SKM-1 (cell line): Measurements from ENCODE around the gene DGKB.

Experiments
- DNase-seq: peaks from one replicate; lab custom pipeline; 2025; ENCODE audit not compliant: unreplicated experiment; lab: John Stamatoyannopoulos, UW

DGKB gene

DNA sequence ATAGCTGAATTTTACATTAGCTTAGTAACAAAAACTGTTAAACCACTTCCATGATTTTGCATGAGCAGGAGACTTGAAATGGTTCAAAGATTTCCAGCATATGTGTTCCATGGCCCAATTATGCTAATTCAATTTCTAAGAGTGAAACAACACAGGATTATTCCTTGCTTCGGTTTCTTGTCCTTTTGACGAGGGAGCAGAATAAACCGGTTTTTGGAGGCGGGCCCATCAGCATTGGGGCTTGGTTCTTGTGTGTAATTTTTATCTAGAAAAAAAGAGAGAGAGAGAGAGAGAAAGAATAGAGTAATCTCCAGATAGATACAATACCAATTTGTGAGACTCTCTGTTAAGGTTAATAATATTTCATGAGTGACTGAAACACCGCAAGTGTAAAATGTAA, 753.6 kb downstream of the DGKB start:
- DNase-seq, result no peak

DNA sequence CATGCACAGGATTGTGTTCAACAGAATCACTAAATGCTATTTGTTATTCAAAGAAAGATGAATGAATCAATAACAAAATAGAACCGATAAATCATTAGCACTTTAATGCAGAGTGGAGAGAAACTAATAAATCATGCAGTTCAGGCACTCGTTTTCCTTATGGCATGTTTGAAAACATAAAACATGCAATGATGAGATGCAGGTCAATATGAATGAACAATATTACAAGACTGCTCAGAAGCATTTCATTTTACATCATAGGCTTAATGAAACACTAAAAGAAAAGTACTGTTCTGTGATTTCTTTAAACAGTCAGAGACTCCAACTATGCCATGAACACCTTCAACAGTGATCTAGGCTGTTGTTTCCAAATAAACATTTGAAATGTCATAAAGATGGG, 755.0 kb downstream of the DGKB start:
- DNase-seq, result no peak

DNA sequence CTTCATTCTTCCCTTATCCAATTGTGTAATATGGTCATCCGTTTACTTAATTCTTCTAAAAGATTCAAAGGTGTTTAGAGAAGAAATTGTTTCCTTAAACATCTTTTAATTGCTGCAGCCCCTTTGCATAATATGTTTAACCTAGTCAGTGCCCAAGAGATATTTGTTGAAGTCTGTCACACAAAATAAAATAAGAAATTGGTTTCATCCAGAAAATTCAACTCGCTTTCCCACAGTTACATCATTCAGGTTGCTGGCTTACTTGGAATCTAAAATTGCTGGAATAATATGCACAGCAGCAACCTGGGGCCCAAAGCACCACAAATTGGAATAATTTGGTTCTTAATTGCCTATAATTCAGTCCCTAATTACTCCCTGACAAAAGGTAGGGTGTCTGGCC, 758.0 kb downstream of the DGKB start:
- DNase-seq, result no peak

DNA sequence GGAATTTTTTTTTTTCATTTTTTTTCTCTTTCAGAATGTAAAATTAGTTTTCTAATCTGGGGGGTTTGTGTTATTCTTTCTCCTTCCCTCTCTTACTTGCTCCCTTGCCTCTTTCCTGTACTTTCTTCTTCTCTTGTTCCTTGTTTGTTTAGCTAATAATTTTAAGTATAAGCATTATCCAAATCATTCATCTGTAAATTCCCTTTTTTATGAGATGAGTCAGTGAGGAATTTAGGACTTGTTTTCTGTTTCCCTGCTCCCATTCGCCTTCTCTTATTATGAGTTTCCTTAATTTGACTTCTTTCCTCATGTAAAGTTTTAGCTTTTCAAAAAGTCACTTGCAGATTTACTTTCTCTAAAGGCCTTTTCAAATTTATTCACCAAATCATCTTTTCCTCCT, 758.4 kb downstream of the DGKB start:
- DNase-seq, result no peak

DNA sequence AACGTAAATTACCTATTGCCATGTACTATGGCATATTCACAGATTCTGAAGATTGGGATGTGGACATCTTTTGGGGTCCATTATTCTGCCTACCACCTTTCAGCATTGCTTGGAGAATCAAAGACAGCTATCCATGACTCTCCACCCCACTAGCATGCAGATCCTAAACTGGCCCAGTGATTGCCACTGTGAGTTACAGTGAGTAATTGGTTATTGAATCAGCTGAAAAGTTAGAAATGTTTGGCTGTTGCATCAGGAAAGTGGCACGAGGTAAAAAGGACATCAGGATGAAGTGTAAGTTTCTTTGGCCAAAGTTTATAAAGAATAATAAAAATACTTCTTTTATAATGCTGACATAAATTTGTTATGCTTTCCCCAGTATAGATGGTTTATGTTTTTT, 764.9 kb downstream of the DGKB start:
- DNase-seq, result no peak

DNA sequence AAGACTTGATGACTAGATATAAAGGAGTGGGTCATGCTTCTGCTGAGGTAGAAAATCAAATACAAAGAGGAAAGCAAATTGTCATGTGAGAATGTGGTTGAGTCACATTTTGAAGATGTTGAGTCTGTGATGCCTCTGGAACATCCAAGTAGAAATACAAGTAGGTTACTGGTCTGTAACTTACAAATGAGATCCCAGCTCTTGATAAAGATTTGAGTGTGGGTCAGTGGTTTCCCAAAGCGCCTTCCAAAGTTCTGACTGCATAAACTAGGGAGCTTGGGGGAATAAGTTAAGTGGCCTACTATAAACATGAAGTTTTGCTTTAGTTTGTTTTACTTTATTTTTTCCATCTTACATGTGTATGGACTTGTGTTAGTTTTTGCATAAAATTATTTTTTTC, 768.8 kb downstream of the DGKB start:
- DNase-seq, result no peak

DNA sequence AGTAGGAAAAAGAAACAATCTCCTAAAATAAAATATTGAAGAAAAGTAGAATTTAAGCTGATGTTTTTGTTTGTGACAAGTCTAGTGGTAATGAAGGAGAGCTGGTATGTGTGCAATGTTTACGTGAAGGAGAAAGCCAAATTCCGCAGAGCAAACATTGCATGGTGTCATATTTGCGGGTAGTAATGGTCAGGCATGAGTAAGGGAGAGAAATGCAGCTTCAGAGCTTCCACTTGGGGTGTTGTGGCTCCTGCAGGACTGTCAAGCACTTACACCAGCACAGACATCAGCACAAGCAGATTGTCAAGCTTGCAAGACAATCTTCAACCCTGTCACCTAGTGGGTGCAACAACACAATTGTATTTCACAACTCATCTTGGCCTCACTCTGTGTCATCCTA, 776.6 kb downstream of the DGKB start:
- no peak for DNase-seq

DNA sequence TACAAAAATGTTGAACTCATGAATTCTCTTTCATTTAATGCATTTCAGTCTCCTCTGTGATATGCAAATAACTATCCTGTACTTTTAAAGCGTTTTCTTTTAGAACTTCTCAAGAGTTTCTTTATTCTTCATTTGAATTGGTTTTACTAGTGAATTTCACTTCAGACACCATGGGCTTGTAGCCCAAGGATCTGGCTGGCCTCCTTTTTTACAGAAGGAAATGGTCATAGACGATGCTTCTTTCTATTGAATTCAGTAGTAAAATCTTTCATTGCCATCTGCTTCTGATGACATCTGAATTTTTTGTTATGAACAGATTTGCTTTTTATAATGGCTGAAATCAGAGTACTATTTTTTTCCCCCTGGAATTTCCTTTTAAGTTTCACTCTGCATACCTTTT, 777.8 kb downstream of the DGKB start:
- no peak for DNase-seq

DNA sequence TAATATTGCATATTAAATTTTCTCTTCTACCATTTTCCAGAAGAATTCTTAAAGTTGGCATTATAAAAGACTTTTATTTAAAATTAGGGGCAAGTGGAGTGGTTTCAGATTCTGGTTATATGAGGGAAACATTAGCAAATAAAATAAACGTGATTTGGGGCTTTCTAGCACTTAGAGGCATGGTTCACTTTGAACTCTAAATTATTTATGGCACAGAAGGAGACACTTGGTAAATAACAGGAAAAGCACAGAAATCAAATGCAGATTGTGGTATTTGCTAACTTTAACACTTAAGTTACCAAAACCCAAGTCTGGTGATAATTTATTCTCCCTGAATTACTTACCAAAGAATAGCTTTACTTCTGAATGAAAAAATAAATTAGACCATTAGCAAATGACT, 778.6 kb downstream of the DGKB start:
- DNase-seq, result no peak

DNA sequence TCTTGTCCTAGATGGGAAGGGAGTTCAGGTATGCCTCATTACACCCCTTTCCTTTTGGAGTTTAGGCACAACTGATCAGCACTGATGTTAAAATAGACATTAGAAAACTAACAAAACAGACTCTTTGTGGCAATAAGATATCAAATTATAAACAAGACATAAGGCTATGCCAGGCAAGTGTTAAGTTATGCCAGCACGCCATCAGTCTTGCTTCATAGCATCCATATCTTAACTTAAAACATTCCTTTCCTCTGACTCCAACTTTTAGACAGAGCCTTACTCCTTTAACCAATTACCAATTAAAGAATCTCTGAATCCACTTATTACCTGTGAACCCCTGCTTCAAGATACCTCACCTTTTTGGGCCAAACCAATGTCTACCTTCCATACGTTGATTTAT, 786.9 kb downstream of the DGKB start:
- DNase-seq, result no peak

DNA sequence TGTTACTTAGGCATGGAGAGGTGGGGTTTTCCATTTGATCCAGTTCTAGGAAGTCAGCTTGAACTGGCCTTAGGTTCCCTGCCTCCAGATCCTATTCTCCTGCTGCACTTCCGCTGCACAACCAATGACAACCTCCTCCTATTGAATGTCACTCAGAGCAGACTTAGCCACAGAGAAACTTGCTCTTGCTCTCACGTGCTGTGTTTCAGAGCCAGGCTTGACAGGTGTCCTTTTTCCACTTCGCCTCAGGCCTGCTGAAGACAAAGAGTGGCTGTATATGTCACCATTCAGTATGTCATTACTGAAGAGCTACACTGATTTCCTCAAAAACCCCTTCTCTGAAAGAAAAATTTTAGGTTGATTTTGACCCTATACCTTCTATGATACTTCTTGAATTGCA, 797.7 kb downstream of the DGKB start:
- no peak for DNase-seq

DNA sequence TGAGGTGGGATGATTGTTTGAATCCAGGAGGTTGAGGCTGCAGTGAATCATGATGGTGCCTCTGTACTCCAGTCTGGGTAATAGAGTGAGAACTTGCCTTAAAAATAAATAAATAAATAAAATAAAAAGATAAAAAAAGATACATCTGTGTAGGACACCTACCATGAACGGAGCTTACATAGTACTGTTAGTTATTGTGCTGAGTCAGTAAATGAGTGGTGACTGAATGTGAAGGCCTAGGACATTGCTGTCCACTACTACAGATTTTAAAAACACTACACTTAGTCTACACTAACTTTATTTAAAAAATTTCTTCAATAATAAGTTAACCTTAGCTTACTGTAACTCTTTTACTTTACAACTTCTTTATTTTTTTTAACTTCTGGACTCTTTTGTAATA, 806.4 kb downstream of the DGKB start:
- no peak for DNase-seq

DNA sequence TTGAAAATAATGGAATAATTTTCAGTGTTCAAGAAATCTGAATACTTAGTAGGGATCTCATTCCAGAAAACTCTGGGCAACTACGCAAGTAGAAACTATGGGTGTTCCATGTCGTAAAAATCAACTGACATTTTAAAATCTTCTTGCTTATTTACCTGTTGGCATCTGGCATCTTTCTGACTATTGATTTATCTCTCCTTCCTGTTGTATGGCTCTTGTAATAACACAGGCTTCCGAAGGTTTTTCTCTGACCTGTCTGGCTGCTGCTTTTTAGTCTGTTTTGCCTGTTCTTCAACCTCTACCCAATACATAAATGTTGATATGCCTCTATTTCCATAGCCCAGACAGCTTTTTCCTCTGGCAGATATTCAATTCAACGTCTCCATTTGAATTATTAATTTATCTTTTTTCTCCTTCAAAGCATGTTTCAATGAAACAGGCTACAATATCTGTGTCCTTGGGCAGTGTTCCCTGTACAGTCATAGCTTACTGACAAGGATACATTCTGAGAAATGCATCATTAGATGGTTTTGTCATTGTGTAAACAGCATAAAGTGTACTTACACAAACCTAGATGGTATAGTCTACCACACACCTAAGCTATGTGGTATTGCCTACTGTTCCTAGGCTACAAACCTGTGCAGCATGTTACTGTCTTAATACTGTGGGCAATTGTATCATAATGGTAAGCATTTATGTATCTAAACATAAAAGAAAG, 807.2 kb downstream of the DGKB start:
- no peak for DNase-seq
